ENCODE results near the gene GNAI2.

The GNAI2 gene

DNA sequence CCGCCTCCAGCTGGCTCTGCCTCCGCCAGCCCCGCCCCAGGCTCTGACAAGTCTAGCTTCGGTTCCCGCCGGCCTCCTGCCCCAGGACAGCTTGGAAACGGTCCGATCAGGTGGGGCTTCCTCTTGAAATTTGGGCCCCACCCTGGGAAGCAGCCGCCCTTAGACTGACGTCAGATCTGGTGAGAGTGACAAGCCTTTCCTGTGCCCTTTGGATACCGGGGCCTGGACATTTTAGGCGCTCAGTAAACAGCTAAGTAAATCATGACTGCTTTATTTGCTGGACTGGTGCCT, 63.6 kb downstream of the GNAI2 start:
- TF ChIP-seq CREB1 (IDR thresholded peaks at IDR 0.05; ENCODE audit: low read depth) (0 out of 2 replicates have a peak, but pooled peaks have one; percentile 2), EP300 (IDR thresholded peaks at IDR 0.05; ENCODE audit: borderline replicate concordance) (no peak)
- TF ChIP-seq, protein P1, sequence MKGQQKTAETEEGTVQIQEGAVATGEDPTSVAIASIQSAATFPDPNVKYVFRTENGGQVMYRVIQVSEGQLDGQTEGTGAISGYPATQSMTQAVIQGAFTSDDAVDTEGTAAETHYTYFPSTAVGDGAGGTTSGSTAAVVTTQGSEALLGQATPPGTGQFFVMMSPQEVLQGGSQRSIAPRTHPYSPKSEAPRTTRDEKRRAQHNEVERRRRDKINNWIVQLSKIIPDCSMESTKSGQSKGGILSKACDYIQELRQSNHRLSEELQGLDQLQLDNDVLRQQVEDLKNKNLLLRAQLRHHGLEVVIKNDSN (IDR thresholded peaks at IDR 0.05): 0 out of 2 replicates have a peak, but pooled peaks have one; percentile 24

DNA sequence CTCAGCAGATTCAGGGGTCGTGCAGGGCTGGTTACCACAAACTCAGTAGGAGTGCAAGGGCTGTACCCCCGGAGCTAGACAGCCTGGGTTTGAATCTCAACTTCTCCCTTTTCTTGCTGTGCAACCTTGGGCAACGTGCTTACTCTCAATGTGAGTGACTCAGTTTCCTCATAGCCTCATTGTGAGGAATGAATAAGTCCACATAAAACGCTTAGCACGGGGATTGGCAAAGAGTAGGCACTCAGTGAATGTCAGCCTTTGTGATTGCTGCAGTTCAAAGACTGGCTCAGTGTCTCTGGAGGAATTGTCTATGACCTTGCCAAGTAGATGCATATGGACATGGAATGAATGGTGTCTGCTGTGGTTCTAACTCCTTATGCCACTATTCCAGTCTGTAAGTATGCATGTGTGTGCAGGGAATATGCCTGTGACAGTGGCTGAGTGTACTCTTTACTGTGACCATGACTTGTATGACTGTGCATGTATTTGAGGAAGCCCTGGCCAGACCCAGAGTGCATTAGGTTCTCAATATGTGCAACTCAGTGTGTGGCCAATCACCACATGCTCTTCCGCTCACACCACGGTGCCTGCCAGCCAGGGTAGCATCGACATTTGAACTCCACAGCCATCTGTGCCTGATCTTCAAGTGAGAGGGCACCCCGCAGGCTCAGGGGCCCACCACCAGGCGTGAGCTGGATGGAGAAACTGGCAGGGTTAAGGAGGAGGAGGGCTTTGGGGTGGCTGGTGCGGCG, 64.1 kb downstream of the GNAI2 start:
- no peak for TF ChIP-seq NFIC (IDR thresholded peaks at IDR 0.05)
- no peak for TF ChIP-seq REST (IDR thresholded peaks at IDR 0.05; ENCODE audit: low read depth)
- TF ChIP-seq, protein P2, sequence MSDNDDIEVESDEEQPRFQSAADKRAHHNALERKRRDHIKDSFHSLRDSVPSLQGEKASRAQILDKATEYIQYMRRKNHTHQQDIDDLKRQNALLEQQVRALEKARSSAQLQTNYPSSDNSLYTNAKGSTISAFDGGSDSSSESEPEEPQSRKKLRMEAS (IDR thresholded peaks at IDR 0.05): no peak
- TF ChIP-seq, protein P1 (IDR thresholded peaks at IDR 0.05): no peak
- no peak for TF ChIP-seq CEBPB (IDR thresholded peaks at IDR 0.05)
- no peak for TF ChIP-seq YY1 (IDR thresholded peaks at IDR 0.05; ENCODE audit: low read depth)
- TF ChIP-seq RAD21 (IDR thresholded peaks at IDR 0.05; ENCODE audit: low read depth): no peak
- TF ChIP-seq EP300 (IDR thresholded peaks at IDR 0.05; ENCODE audit: borderline replicate concordance): no peak
- TF ChIP-seq TAF1 (IDR thresholded peaks at IDR 0.05; ENCODE audit: low read depth): no peak
- no peak for TF ChIP-seq FOXM1 (IDR thresholded peaks at IDR 0.05; ENCODE audit: borderline replicate concordance, low read depth)
- TF ChIP-seq EGR1 (IDR thresholded peaks at IDR 0.05): no peak
- TF ChIP-seq TCF12 (IDR thresholded peaks at IDR 0.05; ENCODE audit: low read depth): no peak
- TF ChIP-seq ZBTB7A (IDR thresholded peaks at IDR 0.05; ENCODE audit: low read depth): no peak
- TF ChIP-seq CREB1 (IDR thresholded peaks at IDR 0.05; ENCODE audit: low read depth): no peak
- no peak for TF ChIP-seq TEAD4 (IDR thresholded peaks at IDR 0.05)

DNA sequence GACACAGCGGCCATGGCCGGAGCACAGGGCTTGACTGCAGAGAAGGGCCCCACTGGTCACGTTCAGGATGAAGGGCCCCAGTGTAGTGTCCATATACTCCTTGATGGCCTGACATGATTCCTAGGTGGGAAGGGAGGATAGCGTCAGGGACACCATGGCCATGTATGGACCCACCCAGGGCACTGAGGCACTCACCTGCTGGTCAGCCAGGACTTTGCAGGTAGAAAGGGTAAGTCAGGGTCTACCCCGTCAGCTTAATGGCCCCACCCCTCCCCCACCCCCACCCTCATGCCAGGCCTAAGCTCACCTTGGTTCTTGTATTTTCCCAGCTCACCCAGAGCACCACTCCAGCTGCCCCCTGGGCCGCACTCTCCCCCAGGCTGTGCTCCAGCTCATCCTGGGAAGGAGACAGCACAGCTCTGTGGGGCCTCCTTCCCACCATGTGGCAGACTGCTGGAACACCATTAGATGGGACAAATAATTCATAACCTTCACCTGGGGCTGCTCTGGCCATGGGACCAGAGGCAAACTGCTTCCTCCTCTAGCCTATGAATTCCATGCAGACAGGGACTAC, 64.8 kb downstream of the GNAI2 start:
- TF ChIP-seq ZBTB7A (IDR thresholded peaks at IDR 0.05; ENCODE audit: low read depth) (no peak), EP300 (IDR thresholded peaks at IDR 0.05; ENCODE audit: borderline replicate concordance) (no peak), CREB1 (IDR thresholded peaks at IDR 0.05; ENCODE audit: low read depth) (no peak), RAD21 (IDR thresholded peaks at IDR 0.05; ENCODE audit: low read depth) (no peak), FOXM1 (IDR thresholded peaks at IDR 0.05; ENCODE audit: borderline replicate concordance, low read depth) (no peak), REST (IDR thresholded peaks at IDR 0.05; ENCODE audit: low read depth) (no peak), NFIC (IDR thresholded peaks at IDR 0.05) (no peak)
- TF ChIP-seq, protein P1 (IDR thresholded peaks at IDR 0.05): no peak
- TF ChIP-seq, protein P2 (IDR thresholded peaks at IDR 0.05): no peak

GRCh38 chr3:50302095-50303012, 66.3 kb downstream of the GNAI2 start:
- TF ChIP-seq, protein P2 (IDR thresholded peaks at IDR 0.05): no peak
- no peak for TF ChIP-seq EGR1 (IDR thresholded peaks at IDR 0.05)
- no peak for TF ChIP-seq NFIC (IDR thresholded peaks at IDR 0.05)
- TF ChIP-seq, protein P1 (IDR thresholded peaks at IDR 0.05): no peak
- TF ChIP-seq ZBTB7A (IDR thresholded peaks at IDR 0.05; ENCODE audit: low read depth): no peak
- no peak for TF ChIP-seq CREB1 (IDR thresholded peaks at IDR 0.05; ENCODE audit: low read depth)
- no peak for TF ChIP-seq RAD21 (IDR thresholded peaks at IDR 0.05; ENCODE audit: low read depth)
- no peak for TF ChIP-seq TAF1 (IDR thresholded peaks at IDR 0.05; ENCODE audit: low read depth)
- TF ChIP-seq CEBPB (IDR thresholded peaks at IDR 0.05): no peak
- TF ChIP-seq YY1 (IDR thresholded peaks at IDR 0.05; ENCODE audit: low read depth): no peak
- no peak for TF ChIP-seq EP300 (IDR thresholded peaks at IDR 0.05; ENCODE audit: borderline replicate concordance)
- TF ChIP-seq REST (IDR thresholded peaks at IDR 0.05; ENCODE audit: low read depth): no peak
- no peak for TF ChIP-seq TCF12 (IDR thresholded peaks at IDR 0.05; ENCODE audit: low read depth)
- TF ChIP-seq FOXM1 (IDR thresholded peaks at IDR 0.05; ENCODE audit: borderline replicate concordance, low read depth): no peak
- no peak for TF ChIP-seq TEAD4 (IDR thresholded peaks at IDR 0.05)
